ENCODE measurements around the gene RAB11FIP4. TPM values are rescaled to one million over a fixed set of nuclear protein-coding genes. Genes with fewer than 3 reads are reported as not detected.
A peak's percentile ranks its signal among the peaks of the same experiment; 100 is the strongest.

RAB11FIP4 gene
- total and polyA plus RNA-seq, 2 of the 8 experiments (the other 6 are each of a cell fraction or from before 2014, with no cell fraction given), result 21.7 to 53.2 TPM

- Histone ChIP-seq H2AFZ (ENCODE audit: low read length) (no peak overlapping the region), H2BK15ac (ENCODE audit: low read length) (peak overlapping the region; percentile 93; the same call in 1 of the 2 replicates), H2BK5ac (ENCODE audit: low read depth, low read length) (no peak overlapping the region), H4K8ac (ENCODE audit: extremely low read depth, insufficient read depth, low read length) (peak overlapping the region; percentile 75), H3K4me3 (ENCODE audit: extremely low read depth in 1 of 4, insufficient read depth in 2 of 4, low read depth in 3 of 4, low read length in 4 of 4) (peak overlapping the region; percentile 34 to 60 (median 46); a peak in 7 of 8 replicates), H3K4me1 (replicated peaks in 1 of 4; ENCODE audit: control insufficient read depth in 3 of 4, insufficient read depth in 4 of 4, low read length in 3 of 4) (peaks cover 7 to 35% (median 25%) of the 10 kb centered on the region in 4 experiments), H3K27me3 (replicated peaks in 1 of 4; ENCODE audit: control insufficient read depth in 3 of 4, extremely low read depth in 1 of 4, insufficient read depth in 3 of 4, low read length in 3 of 4) (peaks cover 0 to 5% (median 2%) of the 10 kb centered on the region in 4 experiments; a peak in 1 of 7 replicates), H3K23ac (ENCODE audit: insufficient read length) (no peak overlapping the region), H3K56ac (replicated peaks; ENCODE audit: insufficient read length, low read depth, low read length) (no peak overlapping the region), H2BK120ac (replicated peaks; ENCODE audit: low read depth, low read length) (no peak overlapping the region), H3K4ac (replicated peaks; ENCODE audit: insufficient read length, low read depth, low read length) (no peak overlapping the region), H3K79me1 (ENCODE audit: low read depth, low read length) (0 out of 2 replicates have a peak, but pooled peaks cover 7% of the 10 kb centered on the region), H3K23me2 (ENCODE audit: low read depth, low read length) (peaks cover 18% of the 10 kb centered on the region; the same call in 1 of the 2 replicates), H4K20me1 (replicated peaks in 1 of 2; ENCODE audit: control insufficient read depth in 1 of 2, insufficient read depth in 2 of 2, low read length in 2 of 2) (peaks cover 0 to 15% of the 10 kb centered on the region in 2 experiments), H2AK5ac (ENCODE audit: low read depth, low read length) (no peak overlapping the region), H2BK12ac (ENCODE audit: low read depth, low read length) (peak overlapping the region; percentile 55; the same call in 1 of the 2 replicates), H3K27ac (ENCODE audit: low read depth, low read length) (peak overlapping the region; percentile 4; the same call in 1 of the 2 replicates), H3K36me3 (ENCODE audit: control insufficient read depth in 2 of 4, insufficient read depth in 4 of 4, low read length in 3 of 4) (no peaks in the 10 kb centered on the region), H2BK20ac (ENCODE audit: low read length) (no peak overlapping the region), H3K79me2 (ENCODE audit: control insufficient read depth in 1 of 2, insufficient read depth in 2 of 2, low read length in 2 of 2) (peaks cover 0 to 19% of the 10 kb centered on the region in 2 experiments; a peak in 2 of 4 replicates), H3K4me2 (ENCODE audit: insufficient read depth in 1 of 2, low read depth in 2 of 2, low read length in 2 of 2) (peak overlapping the region; percentile 72 to 81), H3K18ac (ENCODE audit: extremely low read depth, low read length) (peak overlapping the region; percentile 43; the same call in 1 of the 2 replicates), H4K5ac (ENCODE audit: insufficient read length, low read depth, low read length) (no peak overlapping the region), H3K14ac (ENCODE audit: insufficient read length) (no peak overlapping the region), H4K91ac (replicated peaks; ENCODE audit: insufficient read length, low read length) (peak overlapping the region; percentile 72), H3K9ac (replicated peaks in 1 of 4; ENCODE audit: extremely low read depth in 1 of 4, low read depth in 3 of 4, low read length in 3 of 4) (peak overlapping the region in 3 of 4 experiments; percentile 24 to 45 (median 45); a peak in 4 of 7 replicates), H3K9me3 (ENCODE audit: insufficient read depth in 2 of 2, low read depth in 1 of 2, low read length in 1 of 2) (no peaks in the 10 kb centered on the region)
- no peak for FAIRE-seq
- 35% methylated on average over 17 of the region's 17 CpGs; no CpG with 5 or more reads in 1 of the 2 experiments for WGBS, 2 experiments (ENCODE audit: extremely low coverage in 1 of 2, insufficient coverage in 1 of 2, insufficient read length in 1 of 2, insufficient replicate concordance in 2 of 2, low coverage in 1 of 2, low lambda C conversion rate in 2 of 2, missing lambda C conversion rate in 1 of 2)
- no peak for DNase-seq (ENCODE audit: low read depth in 1 of 2, low spot score in 2 of 2)
- CTCF ChIA-PET (ENCODE audit: partially characterized antibody), result interaction anchor here (0.8 to 3.0 kb wide), 9 partner anchors 11 to 98 kb away, joined by 3 to 9 read pairs (median 5); no protein-coding TSS in a partner anchor
- POLR2A ChIA-PET (ENCODE audit: partially characterized antibody), result interaction anchor here (0.5 to 3.6 kb wide), 11 partner anchors 9 to 240 kb away, joined by 3 to 36 read pairs (median 3); no protein-coding TSS in a partner anchor
- no peak for TF ChIP-seq KDM1A (IDR thresholded peaks at IDR 0.05; ENCODE audit: borderline replicate concordance, low read length)
- TF ChIP-seq KDM4A (IDR thresholded peaks at IDR 0.05; ENCODE audit: low read depth, low read length, severe bottlenecking), result no peak
- TF ChIP-seq EZH2 (IDR thresholded peaks at IDR 0.05; ENCODE audit: low read depth, low read length, severe bottlenecking), result no peak
- no peak for TF ChIP-seq RNF2 (IDR thresholded peaks at IDR 0.05; ENCODE audit: borderline replicate concordance, low read depth, low read length, missing control alignments, poor library complexity, severe bottlenecking)
- no peak for TF ChIP-seq SP2 (IDR thresholded peaks at IDR 0.05; ENCODE audit: low read length)
- no peak for TF ChIP-seq CTBP2 (IDR thresholded peaks at IDR 0.05; ENCODE audit: borderline replicate concordance, insufficient read depth, insufficient read length, low read length)
- no peak for TF ChIP-seq SIRT6 (IDR thresholded peaks at IDR 0.05; ENCODE audit: low read length)
- TF ChIP-seq CHD2 (IDR thresholded peaks at IDR 0.05; ENCODE audit: low read length), result no peak
- TF ChIP-seq, protein P1, sequence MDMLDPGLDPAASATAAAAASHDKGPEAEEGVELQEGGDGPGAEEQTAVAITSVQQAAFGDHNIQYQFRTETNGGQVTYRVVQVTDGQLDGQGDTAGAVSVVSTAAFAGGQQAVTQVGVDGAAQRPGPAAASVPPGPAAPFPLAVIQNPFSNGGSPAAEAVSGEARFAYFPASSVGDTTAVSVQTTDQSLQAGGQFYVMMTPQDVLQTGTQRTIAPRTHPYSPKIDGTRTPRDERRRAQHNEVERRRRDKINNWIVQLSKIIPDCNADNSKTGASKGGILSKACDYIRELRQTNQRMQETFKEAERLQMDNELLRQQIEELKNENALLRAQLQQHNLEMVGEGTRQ (IDR thresholded peaks at IDR 0.05; ENCODE audit: low read length), result no peak
- TF ChIP-seq, protein P2, sequence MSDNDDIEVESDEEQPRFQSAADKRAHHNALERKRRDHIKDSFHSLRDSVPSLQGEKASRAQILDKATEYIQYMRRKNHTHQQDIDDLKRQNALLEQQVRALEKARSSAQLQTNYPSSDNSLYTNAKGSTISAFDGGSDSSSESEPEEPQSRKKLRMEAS (IDR thresholded peaks at IDR 0.05), result no peak
Measured at GRCh38 chr17:31487063-31487647, 95.7 kb downstream of the RAB11FIP4 start.
